PC-9 (cell line): ENCODE measurements around the gene ZSCAN5A.

Experiments
- EZH2 ChIP-seq: fragments of 200-600 bp; sonication (generic); IDR thresholded peaks from 2 replicates; pipeline ENCODE4 v1.8.0; 2017; ENCODE audit warnings: antibody characterized with exemption, low read depth
- TF ChIP-seq, protein P1 (sequence below): fragments of 200-600 bp; sonication (generic); conservative IDR thresholded peaks from 2 replicates; pipeline ENCODE4 v1.6.1; 2017; ENCODE audit warnings: mixed run types, antibody characterized with exemption, mild to moderate bottlenecking, moderate library complexity

DNA sequence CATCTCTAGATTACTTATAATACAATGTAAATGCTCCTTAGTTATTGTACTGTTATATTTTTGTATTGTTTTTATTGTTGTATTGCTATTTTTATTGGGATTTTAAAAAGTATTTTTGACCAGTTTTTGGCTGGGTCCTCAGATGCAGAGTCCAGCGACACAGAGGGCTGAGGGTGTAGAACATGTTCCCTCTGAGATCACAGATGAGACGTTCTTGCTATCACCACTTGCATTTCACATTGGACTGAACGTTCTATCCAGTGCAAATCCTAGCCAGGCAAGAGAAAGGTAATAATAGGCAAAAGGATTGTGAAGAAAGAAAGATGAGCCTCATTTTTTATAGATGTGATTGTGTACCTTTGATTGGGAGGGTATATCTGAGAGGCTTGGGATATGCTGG, 15.0 kb downstream of the ZSCAN5A start:
- TF ChIP-seq, protein P1, sequence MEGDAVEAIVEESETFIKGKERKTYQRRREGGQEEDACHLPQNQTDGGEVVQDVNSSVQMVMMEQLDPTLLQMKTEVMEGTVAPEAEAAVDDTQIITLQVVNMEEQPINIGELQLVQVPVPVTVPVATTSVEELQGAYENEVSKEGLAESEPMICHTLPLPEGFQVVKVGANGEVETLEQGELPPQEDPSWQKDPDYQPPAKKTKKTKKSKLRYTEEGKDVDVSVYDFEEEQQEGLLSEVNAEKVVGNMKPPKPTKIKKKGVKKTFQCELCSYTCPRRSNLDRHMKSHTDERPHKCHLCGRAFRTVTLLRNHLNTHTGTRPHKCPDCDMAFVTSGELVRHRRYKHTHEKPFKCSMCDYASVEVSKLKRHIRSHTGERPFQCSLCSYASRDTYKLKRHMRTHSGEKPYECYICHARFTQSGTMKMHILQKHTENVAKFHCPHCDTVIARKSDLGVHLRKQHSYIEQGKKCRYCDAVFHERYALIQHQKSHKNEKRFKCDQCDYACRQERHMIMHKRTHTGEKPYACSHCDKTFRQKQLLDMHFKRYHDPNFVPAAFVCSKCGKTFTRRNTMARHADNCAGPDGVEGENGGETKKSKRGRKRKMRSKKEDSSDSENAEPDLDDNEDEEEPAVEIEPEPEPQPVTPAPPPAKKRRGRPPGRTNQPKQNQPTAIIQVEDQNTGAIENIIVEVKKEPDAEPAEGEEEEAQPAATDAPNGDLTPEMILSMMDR = no peak
- no peak for TF ChIP-seq EZH2
